Measurements from ENCODE around the gene SIRPG. TPM values are rescaled to one million over a fixed set of nuclear protein-coding genes. Genes with fewer than 3 reads are reported as not detected.
A peak's percentile ranks its signal among the peaks of the same experiment; 100 is the strongest.

The SIRPG gene
- polyA plus RNA-seq, 3 donors: 0.15 to 0.52 (median 0.51) TPM

- Histone ChIP-seq H4K20me1 (ENCODE audit: insufficient read depth, low read length) (no peaks in the 10 kb centered on the region), H3K4me1 (ENCODE audit: control insufficient read depth in 1 of 2, insufficient read depth in 2 of 2, low read length in 2 of 2) (peaks cover 0 to 23% of the 10 kb centered on the region in 2 donors), H3K9me3 (replicated peaks in 1 of 2; ENCODE audit: control insufficient read depth in 1 of 2, insufficient read depth in 1 of 2, low read length in 2 of 2) (no peaks in the 10 kb centered on the region), H2AFZ (ENCODE audit: insufficient read depth, low read depth, low read length, poor library complexity, severe bottlenecking) (no peak overlapping the region), H3K79me2 (ENCODE audit: insufficient read depth, low read length) (no peaks in the 10 kb centered on the region), H3K9ac (ENCODE audit: insufficient read depth, low read length, poor library complexity, severe bottlenecking) (no peak overlapping the region), H3K27ac (ENCODE audit: low read depth in 1 of 2, low read length in 2 of 2) (no peak overlapping the region), H3K27me3 (ENCODE audit: control insufficient read depth in 2 of 2, insufficient read depth in 2 of 2, low read length in 2 of 2) (no peaks in the 10 kb centered on the region), H3K4me2 (replicated peaks; ENCODE audit: extremely low read depth, low read length, poor library complexity, severe bottlenecking) (no peak overlapping the region), H3K4me3 (replicated peaks in 1 of 3; ENCODE audit: low read depth in 2 of 3, low read length in 3 of 3) (no peak overlapping the region), H3K36me3 (replicated peaks in 1 of 2; ENCODE audit: control insufficient read depth in 1 of 2, insufficient read depth in 2 of 2, low read length in 2 of 2) (peaks cover 0 to 21% of the 10 kb centered on the region in 2 donors)
- intact Hi-C loops (cut with micrococcal nuclease): no loop called here
- H3K9me3 Mint-ChIP-seq: no peaks in the 10 kb centered on the region
- no peak for TF ChIP-seq CTCF (IDR thresholded peaks at IDR 0.05)
- H3K4me1 Mint-ChIP-seq: no peaks in the 10 kb centered on the region
- peak in 1 of 3 donors; percentile 85 for DNase-seq
- peak overlapping the region in 3 of 7 donors; percentile 87 to 89 (median 88) for H3K27ac Mint-ChIP-seq
- no CpG with 5 or more reads among the region's 1 CpG for WGBS (ENCODE audit: insufficient coverage)
- H3K27me3 Mint-ChIP-seq (ENCODE audit: low read depth in 3 of 3): peaks cover 0 to 2% (median 0%) of the 10 kb centered on the region in 3 donors
- H3K4me3 Mint-ChIP-seq: no peak overlapping the region
- peaks cover 0 to 43% of the 10 kb centered on the region in 2 donors for H3K36me3 Mint-ChIP-seq
Observed at GRCh38 chr20:1595333-1595732, 62.2 kb downstream of the SIRPG start.

DNA sequence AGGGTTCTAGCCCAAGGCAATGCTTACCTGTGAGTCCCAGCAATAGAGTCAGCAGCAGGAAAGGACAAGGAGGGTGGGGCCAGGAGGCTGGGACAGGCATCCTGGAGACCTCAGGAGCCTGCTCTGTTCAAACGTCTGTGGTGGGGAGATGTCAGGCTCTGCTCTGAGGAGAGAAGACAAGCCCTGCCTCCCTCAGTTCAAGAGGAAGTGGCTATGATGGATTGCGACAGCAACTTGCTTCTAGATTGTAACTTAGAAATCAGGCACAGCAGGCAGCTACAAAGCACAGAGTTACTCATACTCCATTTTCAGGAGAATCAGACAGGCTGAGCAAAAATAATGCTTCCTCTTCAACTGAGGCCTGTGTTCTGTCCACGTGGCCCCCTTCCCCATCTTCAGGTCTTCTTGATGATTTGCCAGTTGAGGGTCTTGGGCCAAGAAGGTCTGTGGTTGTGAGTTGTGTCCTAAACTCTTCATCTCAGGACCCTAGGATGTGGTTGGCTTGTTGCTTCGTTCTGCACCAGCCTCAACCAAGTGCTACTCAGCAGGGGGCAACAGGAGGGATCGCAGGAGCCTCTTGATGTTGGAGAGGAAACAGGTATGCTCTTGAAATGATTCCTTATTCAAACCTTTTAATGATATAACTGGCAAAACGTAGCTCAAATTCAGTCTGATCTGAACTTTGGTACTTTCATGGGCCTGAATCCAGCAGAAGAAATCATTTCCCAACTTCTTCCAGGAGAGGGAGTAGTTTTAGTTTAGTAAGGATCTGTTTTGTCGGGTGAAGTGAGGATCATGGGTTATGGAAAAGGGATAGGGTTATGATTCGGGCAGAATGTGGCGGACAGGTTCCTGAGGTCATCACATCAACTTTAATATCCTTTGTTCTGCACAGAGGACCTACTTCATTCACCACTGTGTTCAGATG is 68.8 kb downstream of the SIRPG start:
- Histone ChIP-seq H3K79me2 (ENCODE audit: insufficient read depth, low read length) (no peaks in the 10 kb centered on the region), H2AFZ (ENCODE audit: insufficient read depth, low read depth, low read length, poor library complexity, severe bottlenecking) (no peak overlapping the region), H3K4me1 (ENCODE audit: control insufficient read depth in 1 of 2, insufficient read depth in 2 of 2, low read length in 2 of 2) (peaks cover 0 to 60% of the 10 kb centered on the region in 2 donors), H4K20me1 (ENCODE audit: insufficient read depth, low read length) (no peaks in the 10 kb centered on the region), H3K27me3 (ENCODE audit: control insufficient read depth in 2 of 2, insufficient read depth in 2 of 2, low read length in 2 of 2) (no peaks in the 10 kb centered on the region), H3K27ac (ENCODE audit: low read depth in 1 of 2, low read length in 2 of 2) (peak overlapping the region in 1 of 2 donors; percentile 98), H3K9ac (ENCODE audit: insufficient read depth, low read length, poor library complexity, severe bottlenecking) (no peak overlapping the region), H3K4me3 (replicated peaks in 1 of 3; ENCODE audit: low read depth in 2 of 3, low read length in 3 of 3) (peak overlapping the region in 1 of 3 experiments; percentile 54), H3K4me2 (replicated peaks; ENCODE audit: extremely low read depth, low read length, poor library complexity, severe bottlenecking) (no peak overlapping the region), H3K9me3 (replicated peaks in 1 of 2; ENCODE audit: control insufficient read depth in 1 of 2, insufficient read depth in 1 of 2, low read length in 2 of 2) (no peaks in the 10 kb centered on the region), H3K36me3 (replicated peaks in 1 of 2; ENCODE audit: control insufficient read depth in 1 of 2, insufficient read depth in 2 of 2, low read length in 2 of 2) (no peaks in the 10 kb centered on the region)
- Mint-ChIP-seq H3K4me3 (no peak overlapping the region), H3K4me1 (no peaks in the 10 kb centered on the region), H3K27ac (peak overlapping the region in 3 of 7 donors; percentile 96 to 98 (median 96)), H3K9me3 (no peaks in the 10 kb centered on the region), H3K27me3 (ENCODE audit: low read depth in 3 of 3) (no peaks in the 10 kb centered on the region), H3K36me3 (peaks cover 0 to 14% of the 10 kb centered on the region in 2 donors)
- WGBS (ENCODE audit: insufficient coverage): no CpG with 5 or more reads among the region's 9 CpGs
- no peak for TF ChIP-seq CTCF (IDR thresholded peaks at IDR 0.05)
- DNase-seq: peak in 1 of 3 donors; percentile 88
- intact Hi-C loops (cut with micrococcal nuclease): no loop called here
